Measurements from ENCODE around the gene AGBL1. TPM values are rescaled to one million over a fixed set of nuclear protein-coding genes. Genes with fewer than 3 reads are reported as not detected.

Gene AGBL1
- total RNA-seq, 1 experiment from 2014 or later, result not detected

GRCh38 chr15:86353213-86353612 lies 273.5 kb downstream of the AGBL1 start:
- Histone ChIP-seq H3K36me3 (ENCODE audit: low read depth) (no peaks in the 10 kb centered on the region), H3K4me2 (no peak overlapping the region), H3K27ac (no peak overlapping the region), H3F3A (ENCODE audit: insufficient read depth, low read depth) (no peaks in the 10 kb centered on the region), H3K9me2 (ENCODE audit: insufficient read depth) (no peaks in the 10 kb centered on the region), H3K4me3 (no peak overlapping the region), H4K20me1 (ENCODE audit: insufficient read depth) (no peaks in the 10 kb centered on the region), H3K4me1 (replicated peaks; ENCODE audit: insufficient read depth) (no peaks in the 10 kb centered on the region), H2AFZ (no peak overlapping the region), H3K79me2 (ENCODE audit: low read depth) (no peaks in the 10 kb centered on the region), H3K27me3 (ENCODE audit: insufficient read depth, low read depth) (no peaks in the 10 kb centered on the region), H3K9me3 (ENCODE audit: insufficient read depth, low read depth) (no peaks in the 10 kb centered on the region)
- no TSS peak for BruUV-seq (replicated peaks)
- TF ChIP-seq CTCF (conservative IDR thresholded peaks at IDR 0.05) (no peak), EZH2 (IDR thresholded peaks at IDR 0.05; ENCODE audit: low read depth) (no peak)
- DNase-seq, result no peak
- intact Hi-C loops (cut with micrococcal nuclease; ENCODE audit: unreplicated experiment), result no loop called here
- CTCF ChIA-PET, result no interaction called here
- POLR2A ChIA-PET (ENCODE audit: unreplicated experiment), result no interaction called here

GRCh38 chr15:86355361-86355760 lies 275.7 kb downstream of the AGBL1 start:
- no peak overlapping the region for H3K4me3 ChIP-seq
- no peaks in the 10 kb centered on the region for H3K27me3 ChIP-seq (ENCODE audit: insufficient read depth, low read depth)
- H3K36me3 ChIP-seq (ENCODE audit: low read depth), result no peaks in the 10 kb centered on the region
- no TSS peak for BruUV-seq (replicated peaks)
- ChIA-PET CTCF (no interaction called here), POLR2A (ENCODE audit: unreplicated experiment) (no interaction called here)
- no peaks in the 10 kb centered on the region for H3K4me1 ChIP-seq (replicated peaks; ENCODE audit: insufficient read depth)
- H3K9me2 ChIP-seq (ENCODE audit: insufficient read depth), result no peaks in the 10 kb centered on the region
- no peak overlapping the region for H2AFZ ChIP-seq
- no peaks in the 10 kb centered on the region for H3K79me2 ChIP-seq (ENCODE audit: low read depth)
- DNase-seq, result no peak
- no peaks in the 10 kb centered on the region for H4K20me1 ChIP-seq (ENCODE audit: insufficient read depth)
- H3K27ac ChIP-seq, result no peak overlapping the region
- H3F3A ChIP-seq (ENCODE audit: insufficient read depth, low read depth), result no peaks in the 10 kb centered on the region
- TF ChIP-seq CTCF (conservative IDR thresholded peaks at IDR 0.05) (no peak), EZH2 (IDR thresholded peaks at IDR 0.05; ENCODE audit: low read depth) (no peak)
- no peaks in the 10 kb centered on the region for H3K9me3 ChIP-seq (ENCODE audit: insufficient read depth, low read depth)
- H3K4me2 ChIP-seq, result no peak overlapping the region
- intact Hi-C loops (cut with micrococcal nuclease; ENCODE audit: unreplicated experiment), result no loop called here

- no peak for DNase-seq
- POLR2A ChIA-PET (ENCODE audit: unreplicated experiment), result no interaction called here
- Histone ChIP-seq H3K79me2 (ENCODE audit: low read depth) (no peaks in the 10 kb centered on the region), H3K9me2 (ENCODE audit: insufficient read depth) (no peaks in the 10 kb centered on the region), H3F3A (ENCODE audit: insufficient read depth, low read depth) (no peaks in the 10 kb centered on the region), H3K4me1 (replicated peaks; ENCODE audit: insufficient read depth) (no peaks in the 10 kb centered on the region), H2AFZ (no peak overlapping the region), H3K9me3 (ENCODE audit: insufficient read depth, low read depth) (no peaks in the 10 kb centered on the region), H3K4me3 (no peak overlapping the region), H3K4me2 (no peak overlapping the region), H4K20me1 (ENCODE audit: insufficient read depth) (no peaks in the 10 kb centered on the region), H3K36me3 (ENCODE audit: low read depth) (no peaks in the 10 kb centered on the region), H3K27ac (no peak overlapping the region), H3K27me3 (ENCODE audit: insufficient read depth, low read depth) (no peaks in the 10 kb centered on the region)
- TF ChIP-seq CTCF (conservative IDR thresholded peaks at IDR 0.05), result no peak
- TF ChIP-seq EZH2 (IDR thresholded peaks at IDR 0.05; ENCODE audit: low read depth), result no peak
- intact Hi-C loops (cut with micrococcal nuclease; ENCODE audit: unreplicated experiment), result no loop called here
- no TSS peak for BruUV-seq (replicated peaks)
- CTCF ChIA-PET, result no interaction called here
Observed at GRCh38 chr15:86355801-86356200, 276.1 kb downstream of the AGBL1 start.

All from PC-9 (cell line).